Ammon's horn (tissue), 1 donor: ENCODE data around the gene FRMD6.

Experiments
- DNase-seq: peaks from one replicate; pipeline ENCODE4 v3.0.0-alpha.2; 2016; ENCODE audit warnings: low spot score

Gene FRMD6

DNA sequence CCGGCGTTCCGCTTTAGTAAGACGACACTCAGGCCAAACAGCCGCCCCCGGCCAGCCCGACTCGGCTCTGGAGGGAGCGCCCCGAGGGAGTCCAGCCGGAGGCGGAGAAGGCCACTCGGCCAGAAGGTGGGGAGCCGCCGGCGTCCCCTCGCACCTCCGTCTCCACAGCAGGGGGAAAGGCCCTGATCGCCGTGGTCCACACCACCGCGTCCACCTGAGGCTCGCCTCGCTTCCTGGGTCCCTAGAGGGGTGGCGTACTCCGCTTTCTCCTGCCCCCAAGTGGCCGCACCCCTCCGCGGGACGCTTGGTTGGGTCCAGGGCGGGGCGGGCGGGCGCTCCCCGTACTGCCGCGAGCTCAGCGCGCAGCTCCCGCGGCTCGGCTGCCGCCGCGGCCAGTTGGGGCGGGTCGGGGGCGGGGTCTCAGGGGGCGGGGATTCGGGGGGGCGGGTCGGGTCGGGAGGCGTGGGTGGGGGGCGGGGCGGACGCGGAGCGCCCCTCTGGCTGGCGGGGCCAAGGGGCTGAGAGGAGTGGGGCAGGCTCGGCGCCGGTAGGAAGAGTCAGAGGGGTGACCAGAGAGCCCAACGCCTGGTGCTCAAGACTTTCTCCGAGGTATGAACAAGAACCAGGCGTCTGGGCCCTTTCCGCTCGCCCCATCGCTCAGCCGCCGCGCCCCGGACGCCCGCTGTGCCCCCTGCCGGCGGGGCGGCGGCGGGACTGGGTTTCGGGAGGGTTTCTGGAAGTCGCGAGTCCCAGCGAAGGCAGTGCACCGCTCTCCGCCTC is at the start of gene FRMD6:
TSS of gene FRMD6 (plus strand) at position 523 of the 780 bp plus-strand sequence. CDS start 37,927 bp downstream, outside the sequence.
- DNase-seq, result peak; percentile 88

GRCh38 chr14:51602310-51602709 is 49.4 kb upstream of the FRMD6 start:
- DNase-seq, result no peak

DNA sequence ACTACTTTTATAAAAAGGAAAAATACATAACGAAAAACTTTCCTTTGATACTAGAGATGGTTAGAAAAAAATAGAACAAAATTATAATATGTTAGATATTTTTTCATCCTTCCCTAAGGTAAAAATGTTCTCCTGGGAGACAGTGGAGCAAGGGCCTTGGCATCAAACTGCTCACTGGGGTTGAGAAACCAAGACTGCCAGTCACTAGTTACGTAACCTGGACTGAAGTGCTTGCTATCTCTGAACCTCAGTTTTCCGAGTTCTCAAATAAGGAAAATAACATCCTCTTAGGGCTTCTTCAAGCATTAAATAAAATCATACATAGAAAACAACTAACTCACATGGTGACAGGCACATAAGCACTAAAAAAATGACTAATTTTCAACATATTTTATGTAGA is 48.2 kb upstream of the FRMD6 start:
- DNase-seq, result no peak

- DNase-seq, result no peak
Measured at GRCh38 chr14:51604073-51604472, 47.6 kb upstream of the FRMD6 start.

DNA sequence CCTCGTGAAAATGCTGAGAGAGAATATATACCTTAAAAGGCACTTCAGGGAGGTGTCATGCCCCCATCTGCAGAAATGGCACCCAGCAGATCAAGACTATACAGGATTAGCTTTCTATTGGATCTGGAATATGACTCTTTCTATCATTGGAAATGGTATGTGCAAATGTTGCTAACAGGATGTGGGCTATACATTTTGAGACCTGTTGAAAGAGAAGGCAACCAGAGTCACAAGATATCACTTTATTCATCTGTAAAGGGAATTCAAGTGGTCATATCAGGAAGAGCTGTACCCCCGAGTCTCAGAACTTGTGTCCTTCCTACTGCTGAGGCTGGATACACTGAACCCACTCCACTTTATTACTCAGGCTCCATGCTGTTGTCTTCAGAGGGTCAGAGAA is 46.1 kb upstream of the FRMD6 start:
- no peak for DNase-seq

DNA sequence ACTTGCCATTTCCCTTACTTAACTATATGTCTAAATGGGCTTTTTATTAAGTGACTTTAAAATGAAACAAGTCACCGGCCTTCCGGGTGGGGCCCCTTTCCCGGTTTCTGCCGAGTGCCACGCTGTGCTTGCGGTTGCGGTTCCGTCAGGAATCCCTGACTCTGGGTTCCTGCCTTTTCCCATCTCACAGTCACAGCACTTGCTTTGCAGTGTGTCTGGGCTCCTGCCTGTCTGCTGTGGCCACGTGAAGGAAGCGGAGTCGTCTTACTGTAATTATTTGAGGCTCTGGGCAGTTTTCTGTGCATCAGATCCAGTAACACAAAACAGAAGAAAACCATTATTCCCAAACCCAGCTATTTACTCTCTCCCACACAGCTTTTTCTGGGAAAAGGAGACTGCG is 44.0 kb upstream of the FRMD6 start:
- no peak for DNase-seq

DNA sequence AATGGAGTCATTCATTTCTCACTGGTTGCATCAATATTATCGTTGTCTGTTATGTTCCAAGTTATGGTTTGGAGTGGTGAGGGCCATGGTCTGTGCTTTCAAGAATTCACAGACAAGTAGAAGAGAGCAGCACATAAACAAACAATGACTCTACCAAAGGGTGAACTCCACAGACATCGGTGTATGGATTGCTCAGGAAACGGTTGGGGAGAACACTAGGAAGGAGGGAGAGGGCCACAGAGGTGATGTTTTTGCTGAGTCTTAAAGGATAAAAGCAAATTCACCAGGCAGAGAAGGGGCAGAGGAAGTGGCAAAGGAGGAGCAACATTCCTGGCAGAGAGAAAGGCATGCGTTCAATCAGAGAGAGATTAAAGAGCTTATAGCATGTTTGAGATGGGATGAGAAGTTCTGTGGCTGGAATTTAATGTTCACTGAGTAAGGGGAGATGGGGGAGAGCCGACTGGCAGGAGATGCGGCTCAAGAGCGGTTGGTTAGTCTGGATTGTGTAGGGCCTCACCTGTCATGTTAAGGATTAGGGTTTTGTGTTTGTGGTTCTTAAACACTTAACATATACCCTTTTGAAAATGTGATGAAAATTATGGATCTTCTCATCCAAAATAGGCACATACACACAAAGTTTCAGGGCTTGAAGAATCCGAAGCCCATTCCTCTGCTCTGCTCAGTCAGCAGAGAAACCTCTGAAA is 42.3 kb upstream of the FRMD6 start:
- no peak for DNase-seq

DNA sequence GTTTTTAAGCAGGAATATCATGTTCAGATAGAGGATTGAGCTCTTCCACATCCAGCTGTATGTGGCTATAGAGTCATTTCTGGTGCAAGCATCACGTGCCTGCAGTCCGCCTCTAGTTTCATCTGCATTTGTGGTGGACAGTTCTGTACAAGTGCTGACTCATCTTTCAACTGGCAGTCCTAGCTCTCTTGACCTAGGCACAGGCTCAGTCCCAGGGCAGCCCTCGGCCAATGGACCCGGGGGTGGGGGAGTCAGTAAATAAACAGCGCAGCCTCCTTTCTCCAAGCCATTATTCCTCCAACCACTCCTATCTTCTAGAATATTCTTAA is 41.8 kb upstream of the FRMD6 start:
- DNase-seq, result no peak

GRCh38 chr14:51610771-51611170 is 40.9 kb upstream of the FRMD6 start:
- DNase-seq, result no peak

- no peak for DNase-seq
Measured at GRCh38 chr14:51612449-51612848, 39.3 kb upstream of the FRMD6 start.

GRCh38 chr14:51613416-51613815 is 38.3 kb upstream of the FRMD6 start:
- peak; percentile 20 for DNase-seq

DNA sequence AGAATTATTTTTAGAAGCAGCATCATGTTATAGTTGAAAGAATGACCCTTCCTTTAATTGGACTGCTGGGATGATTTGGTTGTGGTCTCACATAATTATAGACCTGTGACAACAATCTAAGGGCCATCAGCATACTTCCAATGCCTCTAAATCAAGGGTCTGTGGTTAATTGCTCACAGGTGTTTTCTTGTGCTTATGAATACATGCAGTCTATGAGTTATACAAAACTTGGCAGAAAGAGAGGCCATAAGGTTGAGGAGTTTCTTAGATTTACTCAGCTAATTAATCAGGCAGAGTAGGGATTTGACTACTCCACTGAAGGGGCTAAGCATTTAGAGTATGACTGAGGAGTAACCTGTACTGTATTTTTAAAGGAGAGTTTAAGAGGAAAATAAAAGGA is 37.0 kb upstream of the FRMD6 start:
- no peak for DNase-seq

GRCh38 chr14:51616256-51616655 is 35.5 kb upstream of the FRMD6 start:
- no peak for DNase-seq

- no peak for DNase-seq
Measured at GRCh38 chr14:51616724-51617409, 34.8 kb upstream of the FRMD6 start.

- no peak for DNase-seq
Measured at GRCh38 chr14:51619561-51619960, 32.1 kb upstream of the FRMD6 start.

DNA sequence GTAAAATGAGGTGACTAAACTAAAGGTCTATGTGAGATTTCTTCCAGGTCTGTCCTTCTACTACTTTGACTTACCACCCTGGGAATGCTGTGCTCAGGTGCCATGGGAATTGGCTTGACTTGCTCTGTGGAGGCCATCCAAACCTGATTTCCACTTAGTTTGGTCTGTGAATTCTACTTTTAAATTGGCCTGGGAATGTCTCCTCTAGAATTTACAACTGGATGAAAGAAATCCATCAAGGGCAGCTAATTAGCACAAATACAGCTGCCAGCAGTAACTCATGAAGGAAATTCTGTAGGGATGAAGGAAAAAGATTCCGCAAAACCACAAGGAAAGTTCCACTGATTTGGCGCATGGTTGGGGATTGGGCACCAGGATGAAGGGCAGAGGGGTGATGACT is 31.7 kb upstream of the FRMD6 start:
- DNase-seq, result peak; percentile 8

GRCh38 chr14:51621654-51622053 is 30.1 kb upstream of the FRMD6 start:
- no peak for DNase-seq

- no peak for DNase-seq
Measured at GRCh38 chr14:51622376-51622775, 29.3 kb upstream of the FRMD6 start.

GRCh38 chr14:51624955-51625569 is 26.6 kb upstream of the FRMD6 start:
- no peak for DNase-seq

GRCh38 chr14:51626185-51626584 is 25.5 kb upstream of the FRMD6 start:
- DNase-seq, result no peak

DNA sequence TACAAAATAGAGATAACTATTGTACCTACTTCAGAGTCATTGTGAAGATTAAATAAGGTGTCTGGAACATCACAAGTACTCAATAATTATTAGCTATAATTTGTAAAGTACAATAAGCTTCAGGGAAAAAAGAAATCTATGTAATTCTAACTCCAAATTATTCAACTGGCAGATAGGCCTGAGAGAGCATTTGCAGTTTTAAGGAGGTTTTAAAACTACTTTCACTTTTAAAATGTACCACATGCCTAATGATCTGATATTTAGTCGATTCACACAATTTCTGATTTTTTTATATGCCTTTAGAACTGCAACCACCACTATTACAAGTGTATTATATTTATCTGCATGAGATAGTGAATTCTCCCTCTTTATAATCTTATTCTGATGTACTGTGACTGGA is 24.9 kb upstream of the FRMD6 start:
- DNase-seq, result no peak

DNA sequence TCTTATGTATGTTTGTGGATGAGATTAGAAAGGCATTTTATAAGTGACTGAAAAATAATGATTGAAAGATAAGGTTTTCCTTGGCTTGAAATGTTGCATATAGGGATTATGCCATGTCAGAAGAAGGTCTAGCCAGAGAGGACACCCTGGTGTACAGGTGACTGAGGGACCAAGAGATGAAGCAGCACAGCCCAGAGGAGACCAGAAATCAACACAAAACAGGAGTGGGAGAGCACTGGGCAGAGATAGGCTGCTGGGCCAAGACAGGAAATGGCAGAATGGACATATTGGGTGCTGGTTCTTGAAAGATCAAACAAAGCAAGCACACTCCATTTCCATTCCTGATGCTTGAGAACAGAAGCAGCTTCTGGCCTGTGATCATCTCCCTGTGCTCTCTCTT is 24.4 kb upstream of the FRMD6 start:
- no peak for DNase-seq

GRCh38 chr14:51628238-51628637 is 23.5 kb upstream of the FRMD6 start:
- no peak for DNase-seq
